Endothelial cell of umbilical vein (primary cell): ENCODE data around the gene CAPN1. TPM values are rescaled to one million over a fixed set of nuclear protein-coding genes. Genes with fewer than 3 reads are reported as not detected.

Experiments
- Bru-seq: library from RNA; stranded (reverse); fragments of 400-500 nt; gene quantifications from one replicate; lab custom pipeline; 2021; lab: Mats Ljungman, UMichigan
- BruChase-seq, 2 experiments: library from RNA; stranded (reverse); fragments of 400-500 nt; gene quantifications; one replicate each; lab custom pipeline; 2021; lab: Mats Ljungman, UMichigan
- BruUV-seq: library from RNA; stranded (reverse); fragments of 400-500 nt; replicated peaks from 2 replicates; lab custom pipeline; 2021; lab: Mats Ljungman, UMichigan
- CTCF ChIA-PET: fragments of 300-600, 350-600 bp; sonication (Branson Sonifier 250); formaldehyde crosslinking; loops from one replicate; lab custom pipeline; 2021; ENCODE audit warnings: antibody characterized with exemption, inconsistent platforms; lab: Charles Lee
- POLR2A ChIA-PET: fragments of 300-600, 350-600 bp; sonication (Branson Sonifier 250); formaldehyde crosslinking; loops from one replicate; lab custom pipeline; 2021; ENCODE audit warnings: antibody characterized with exemption, inconsistent platforms; lab: Charles Lee
- DNase-seq: peaks from one replicate; pipeline ENCODE4 v3.0.0-alpha.2; 2011; ENCODE audit warnings: low read depth, low spot score
- FAIRE-seq: peaks from 2 replicates; lab custom pipeline; 2011; peaks lifted over from hg19 to GRCh38; lab: Jason Lieb, UNC
- H2AFZ ChIP-seq: 2 replicates; pipeline ENCODE4 v1.6.0; 2012; ENCODE audit warnings: low read depth, low read length, control low read depth, inconsistent platforms
- H3K27ac ChIP-seq: 2 replicates; pipeline ENCODE4 v1.5.1; 2011; ENCODE audit warnings: low read depth, mild to moderate bottlenecking, control low read depth, low read length, moderate library complexity; ENCODE audit not compliant: insufficient read depth
- H3K27me3 ChIP-seq, 2 experiments: 2 replicates each; pipeline versions ENCODE4 v1.6.0 to v1.6.1; 2011; ENCODE audit warnings: low read length in 2 of 2, mixed read lengths in 1 of 2; ENCODE audit not compliant: control insufficient read depth in 2 of 2, insufficient read depth in 2 of 2
- H3K36me3 ChIP-seq, 2 experiments: 2 replicates in 1 of 2; 3 replicates in 1 of 2; pipeline ENCODE4 v1.5.1; 2011; ENCODE audit warnings: low read length in 2 of 2, mild to moderate bottlenecking in 1 of 2, moderate library complexity in 1 of 2; ENCODE audit not compliant: control insufficient read depth in 2 of 2, insufficient read depth in 2 of 2; ENCODE audit errors: extremely low read depth in 1 of 2
- H3K4me1 ChIP-seq: 3 replicates; pipeline ENCODE4 v1.5.1; 2011; ENCODE audit warnings: mild to moderate bottlenecking, low read length; ENCODE audit not compliant: control insufficient read depth, insufficient read depth; ENCODE audit errors: extremely low read depth
- H3K4me2 ChIP-seq: 2 replicates; pipeline ENCODE4 v1.6.1; 2011; ENCODE audit warnings: low read length, control low read depth, mixed read lengths; ENCODE audit not compliant: insufficient read depth
- H3K4me3 ChIP-seq, 3 experiments: fragments of 200-600 bp in 1 of 3; sonication (generic), shearing (Covaris generic) in 1 of 3; replicated peaks in 1 of 3; 2 replicates each; pipeline ENCODE4 v1.5.1; 2011 to 2016; ENCODE audit warnings: control low read depth in 3 of 3, low read length in 3 of 3, mild to moderate bottlenecking in 2 of 3, inconsistent platforms in 1 of 3, low read depth in 1 of 3, moderate library complexity in 1 of 3; ENCODE audit not compliant: insufficient read depth in 1 of 3
- H3K79me2 ChIP-seq: 2 replicates; pipeline ENCODE4 v1.6.0; 2012; ENCODE audit warnings: low read length, inconsistent platforms; ENCODE audit not compliant: control insufficient read depth, insufficient read depth
- H3K9ac ChIP-seq: replicated peaks from 2 replicates; pipeline ENCODE3; 2011; ENCODE audit warnings: low read length, control low read depth; ENCODE audit not compliant: insufficient read depth; ENCODE audit errors: extremely low read depth
- H3K9me1 ChIP-seq: replicated peaks from 3 replicates; pipeline ENCODE4 v1.6.0; 2011; ENCODE audit warnings: mild to moderate bottlenecking, low read length; ENCODE audit not compliant: control insufficient read depth, insufficient read depth; ENCODE audit errors: extremely low read depth
- H3K9me3 ChIP-seq: replicated peaks from 2 replicates; pipeline ENCODE4 v1.5.1; 2012; ENCODE audit warnings: low read length, inconsistent platforms; ENCODE audit not compliant: control insufficient read depth, insufficient read depth
- H4K20me1 ChIP-seq: replicated peaks from 2 replicates; pipeline ENCODE3; 2011; ENCODE audit warnings: mild to moderate bottlenecking, low read length; ENCODE audit not compliant: control insufficient read depth, insufficient read depth; ENCODE audit errors: extremely low read depth
- EZH2 ChIP-seq: IDR thresholded peaks from 2 replicates; pipeline ENCODE4 v1.6.1; 2012; ENCODE audit warnings: borderline replicate concordance, low read depth, mild to moderate bottlenecking, moderate library complexity, low read length, inconsistent platforms; ENCODE audit not compliant: severe bottlenecking
- FOS ChIP-seq: IDR thresholded peaks from 2 replicates; pipeline ENCODE4 v1.6.1; 2011; ENCODE audit warnings: mild to moderate bottlenecking, low read length, moderate library complexity, borderline replicate concordance; ENCODE audit not compliant: insufficient read depth
- GATA2 ChIP-seq: IDR thresholded peaks from 2 replicates; pipeline ENCODE4 v1.7.0; 2011; ENCODE audit warnings: low read depth, mild to moderate bottlenecking, moderate library complexity, mixed read lengths, low read length; ENCODE audit not compliant: insufficient read length, insufficient read depth
- JUN ChIP-seq: IDR thresholded peaks from 2 replicates; pipeline ENCODE4 v1.6.1; 2011; ENCODE audit warnings: borderline replicate concordance, low read depth; ENCODE audit not compliant: insufficient read length, insufficient read depth
- MYC ChIP-seq: IDR thresholded peaks from one replicate; pipeline ENCODE4 v1.6.1; 2011; ENCODE audit warnings: mild to moderate bottlenecking, low read depth, low read length
- POLR2A ChIP-seq: IDR thresholded peaks from 2 replicates; pipeline ENCODE4 v1.6.1; 2012; ENCODE audit warnings: low read depth, mild to moderate bottlenecking, control low read depth, low read length
- POLR2AphosphoS5 ChIP-seq: IDR thresholded peaks from 2 replicates; pipeline ENCODE4 v1.6.1; 2012; ENCODE audit warnings: low read depth, mild to moderate bottlenecking, control low read depth, low read length, moderate library complexity; ENCODE audit not compliant: insufficient read depth
- dilution Hi-C: fragments of 300-500 bp; cut with MboI; formaldehyde crosslinking; loops from one replicate; pipeline ENCODE4 v1.15.0; 2019; ENCODE audit warnings: low sequenced_read_pairs; ENCODE audit not compliant: extremely low pct_ligation_motif_present
- intact Hi-C: fragments of 100-400 bp; cut with micrococcal nuclease; formaldehyde crosslinking; loops from one replicate; pipeline ENCODE4 v1.10.0; 2022
- long read RNA-seq: library from polyadenylated mRNA; stranded (forward); transcript quantifications from one replicate; pipeline ENCODE4 v2.0.0, GENCODE V29; 2021
- polyA minus RNA-seq, 3 experiments: library from RNA; depleted of rRNA, polyadenylated mRNA; stranded (reverse); fragments of >200 nt; gene quantifications; 1 replicate in 1 of 3; 2 replicates in 2 of 3; pipeline ENCODE4 v1.2.3, GENCODE V29; 2011
- polyA plus RNA-seq, 4 experiments: library from polyadenylated mRNA; depleted of rRNA in 3 of 4; stranded (reverse) in 3 of 4; unstranded in 1 of 4; fragments of >200 nt; gene quantifications; 2 replicates each; pipeline versions ENCODE4 v1.2.1 to v1.2.3, GENCODE V29; 2011 to 2012; ENCODE audit warnings: missing spikeins in 1 of 4
- total RNA-seq: library from RNA; stranded (reverse); gene quantifications from 2 replicates; pipeline ENCODE4 v1.2.3, GENCODE V29; 2021
- TF ChIP-seq, protein P1 (sequence below): IDR thresholded peaks from 2 replicates; pipeline ENCODE4 v1.6.1; 2011; ENCODE audit not compliant: insufficient read depth, insufficient read length
- TF ChIP-seq, protein P2 (sequence below), 2 donors: IDR thresholded peaks; 1 replicate in 1 of 2; 2 replicates in 1 of 2; pipeline ENCODE4 v1.5.1; 2011; ENCODE audit warnings: low read length in 2 of 2, mild to moderate bottlenecking in 2 of 2, moderate library complexity in 2 of 2, control low read depth in 1 of 2, inconsistent platforms in 1 of 2, low read depth in 1 of 2; ENCODE audit not compliant: insufficient read depth in 1 of 2; ENCODE audit errors: extremely low read depth in 1 of 2

The CAPN1 gene
- total RNA-seq: 201 and 217 TPM in 2 replicates
- polyA plus RNA-seq: 218 and 293 TPM in 2 replicates
- 104 and 130 TPM in 2 replicates for polyA plus RNA-seq (2011; cell fraction: cytosol; rRNA removed)
- 220 and 267 TPM in 2 replicates for polyA plus RNA-seq (2011; cell fraction: nucleus; rRNA removed)
- polyA plus RNA-seq (2012): 180 and 197 TPM in 2 replicates
- polyA minus RNA-seq: 155 and 183 TPM in 2 replicates
- polyA minus RNA-seq (2011; cell fraction: cytosol; rRNA and poly(A)+ RNA removed): 76.0 TPM
- polyA minus RNA-seq (2011; cell fraction: nucleus; rRNA and poly(A)+ RNA removed): 79.3 and 107 TPM in 2 replicates
- percentile 77 among the genes with signal in this experiment for Bru-seq, nascent RNA
- percentile 90 among the genes with signal in this experiment for BruChase-seq, experiment 1, labeled RNA remaining after a 6-hour chase
- BruChase-seq, experiment 2, labeled RNA remaining after a 2-hour chase: percentile 87 among the genes with signal in this experiment
- long read RNA-seq, partial matches to known transcripts: 105 of 417 reads
- long read RNA-seq, other reads (novel, unspliced or antisense): 312 of 417 reads

GRCh38 chr11:65181569-65182257 lies at the start of gene CAPN1:
TSS of gene CAPN1 (plus strand) at chr11:65181928. CDS start at chr11:65182702, 774 bp downstream.
- Histone ChIP-seq H4K20me1 (no peaks in the 10 kb centered on the region), H3K4me3 (peak within 1 kb of the TSS; percentile 80 to 92 (median 86)), H3K27ac (peak within 1 kb of the TSS; percentile 58), H3K36me3 (peaks cover 0 to 9% of the 10 kb centered on the region in 2 experiments), H3K79me2 (peaks cover 22% of the 10 kb centered on the region), H3K9me3 (no peaks in the 10 kb centered on the region), H3K9ac (peak within 1 kb of the TSS; percentile 83), H3K4me1 (peaks cover 9% of the 10 kb centered on the region), H2AFZ (peak within 1 kb of the TSS; percentile 83), H3K27me3 (no peaks in the 10 kb centered on the region), H3K4me2 (peak within 1 kb of the TSS; percentile 84), H3K9me1 (no peaks in the 10 kb centered on the region)
- DNase-seq (peak; percentile 71), FAIRE-seq (peak; percentile 89)
- TF ChIP-seq EZH2 (no peak), GATA2 (peak; percentile 63), MYC (no peak), FOS (peak; percentile 27), POLR2AphosphoS5 (peak; percentile 77), POLR2A (peak; percentile 53), JUN (no peak)
- TF ChIP-seq, protein P1, sequence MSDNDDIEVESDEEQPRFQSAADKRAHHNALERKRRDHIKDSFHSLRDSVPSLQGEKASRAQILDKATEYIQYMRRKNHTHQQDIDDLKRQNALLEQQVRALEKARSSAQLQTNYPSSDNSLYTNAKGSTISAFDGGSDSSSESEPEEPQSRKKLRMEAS: no peak
- TF ChIP-seq, protein P2, sequence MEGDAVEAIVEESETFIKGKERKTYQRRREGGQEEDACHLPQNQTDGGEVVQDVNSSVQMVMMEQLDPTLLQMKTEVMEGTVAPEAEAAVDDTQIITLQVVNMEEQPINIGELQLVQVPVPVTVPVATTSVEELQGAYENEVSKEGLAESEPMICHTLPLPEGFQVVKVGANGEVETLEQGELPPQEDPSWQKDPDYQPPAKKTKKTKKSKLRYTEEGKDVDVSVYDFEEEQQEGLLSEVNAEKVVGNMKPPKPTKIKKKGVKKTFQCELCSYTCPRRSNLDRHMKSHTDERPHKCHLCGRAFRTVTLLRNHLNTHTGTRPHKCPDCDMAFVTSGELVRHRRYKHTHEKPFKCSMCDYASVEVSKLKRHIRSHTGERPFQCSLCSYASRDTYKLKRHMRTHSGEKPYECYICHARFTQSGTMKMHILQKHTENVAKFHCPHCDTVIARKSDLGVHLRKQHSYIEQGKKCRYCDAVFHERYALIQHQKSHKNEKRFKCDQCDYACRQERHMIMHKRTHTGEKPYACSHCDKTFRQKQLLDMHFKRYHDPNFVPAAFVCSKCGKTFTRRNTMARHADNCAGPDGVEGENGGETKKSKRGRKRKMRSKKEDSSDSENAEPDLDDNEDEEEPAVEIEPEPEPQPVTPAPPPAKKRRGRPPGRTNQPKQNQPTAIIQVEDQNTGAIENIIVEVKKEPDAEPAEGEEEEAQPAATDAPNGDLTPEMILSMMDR (IDR thresholded peaks at IDR 0.05; ENCODE audit: extremely low read depth in 1 of 2, insufficient read depth in 1 of 2, low read depth in 1 of 2, low read length in 2 of 2): no peak
- intact Hi-C loops (loop anchor here (1.0 to 2.0 kb wide), 2 partner anchors 47 to 65 kb away; partner anchors contain the start of genes SYVN1 and ZNHIT2), dilution Hi-C loops (no loop called here)
- ChIA-PET CTCF (interaction anchor here (1.0 to 3.4 kb wide), 15 partner anchors 12 to 148 kb away, joined by 3 to 27 read pairs (median 6); partner anchors contain the start of genes FAU, MRPL49, POLA2 and SPDYC), POLR2A (interaction anchor here (1.0 to 1.3 kb wide), 2 partner anchors 13 to 47 kb away, joined by 3 to 4 read pairs; partner anchors contain the start of gene SYVN1)
- no TSS peak for BruUV-seq
